ENCODE data around the gene LSMEM2.
"Not testable (repeated sequence)": the region's sequence is repeated elsewhere in the genome, so short reads cannot be mapped to it uniquely, and the experiment has no call there.

LSMEM2 gene

DNA sequence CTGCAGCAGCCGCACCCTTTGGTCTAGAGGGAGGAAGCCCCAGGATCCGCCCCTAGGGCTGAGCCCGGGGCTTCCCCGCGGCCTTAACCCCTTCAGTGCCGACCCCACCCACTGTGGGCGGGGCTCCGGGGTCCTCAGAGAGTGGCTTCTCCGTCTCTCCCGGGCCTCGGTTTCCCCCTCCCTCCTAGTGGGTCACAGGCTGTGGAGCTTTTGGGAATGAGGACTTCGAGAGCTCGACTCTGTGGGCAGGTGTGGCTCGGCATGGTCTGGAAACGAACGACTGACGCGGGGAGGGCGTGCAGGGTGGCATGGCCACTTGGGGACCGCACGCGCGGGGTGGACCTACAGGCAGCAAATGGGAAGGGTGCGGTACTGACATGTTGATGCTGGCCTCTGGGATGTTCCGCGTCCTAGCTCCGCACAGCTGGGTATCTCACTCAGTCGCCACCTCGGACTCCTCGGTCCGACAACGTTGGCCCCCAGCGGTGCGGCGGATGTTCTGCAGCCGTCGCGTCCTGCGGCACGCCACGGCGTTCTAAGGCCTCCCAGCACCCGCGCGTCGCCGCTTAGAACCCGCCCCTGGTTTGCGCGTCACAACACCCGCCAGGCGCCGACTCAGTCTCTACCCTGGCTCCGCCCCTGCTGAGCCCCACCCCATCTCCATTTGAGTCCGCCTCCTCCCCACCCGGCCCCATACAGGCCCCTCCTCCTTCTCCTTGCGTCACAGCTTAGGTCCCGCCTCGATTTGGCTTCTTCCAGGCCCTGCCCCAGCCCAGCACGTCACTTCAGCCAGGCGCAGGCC is 20.1 kb downstream of the LSMEM2 start, which contains the start of the genes HYAL3 and NAA80:
HYAL3 (minus strand) TSS at position 570 of the 802 bp plus-strand sequence. CDS start 3,803 bp downstream, outside the sequence.
NAA80 (minus strand) TSS at position 570 of the 802 bp plus-strand sequence. CDS start 1,942 bp downstream, outside the sequence.
- peak; percentile 98 for DNase-seq (ENCODE audit: low read depth)

DNA sequence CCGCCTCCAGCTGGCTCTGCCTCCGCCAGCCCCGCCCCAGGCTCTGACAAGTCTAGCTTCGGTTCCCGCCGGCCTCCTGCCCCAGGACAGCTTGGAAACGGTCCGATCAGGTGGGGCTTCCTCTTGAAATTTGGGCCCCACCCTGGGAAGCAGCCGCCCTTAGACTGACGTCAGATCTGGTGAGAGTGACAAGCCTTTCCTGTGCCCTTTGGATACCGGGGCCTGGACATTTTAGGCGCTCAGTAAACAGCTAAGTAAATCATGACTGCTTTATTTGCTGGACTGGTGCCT is 20.7 kb downstream of the LSMEM2 start:
- DNase-seq (ENCODE audit: low read depth): no peak

GRCh38 chr3:50299929-50300680 is 21.2 kb downstream of the LSMEM2 start:
- DNase-seq (ENCODE audit: low read depth): no peak

- DNase-seq (ENCODE audit: low read depth): no peak
These were observed 21.9 kb downstream of the LSMEM2 start for GRCh38 chr3:50300681-50301254.

GRCh38 chr3:50302095-50303012 is 23.5 kb downstream of the LSMEM2 start:
- DNase-seq (ENCODE audit: low read depth): no peak

- no peak for DNase-seq (ENCODE audit: low read depth)
These were observed 24.3 kb downstream of the LSMEM2 start, which contains the start of gene HYAL1 for GRCh38 chr3:50303013-50303815. Gene HYAL1 (minus strand): TSS chr3:50303574. CDS start chr3:50302956, 618 bp downstream.

- DNase-seq (ENCODE audit: low read depth): no peak
These were observed 25.7 kb downstream of the LSMEM2 start for GRCh38 chr3:50304601-50305000.

DNA sequence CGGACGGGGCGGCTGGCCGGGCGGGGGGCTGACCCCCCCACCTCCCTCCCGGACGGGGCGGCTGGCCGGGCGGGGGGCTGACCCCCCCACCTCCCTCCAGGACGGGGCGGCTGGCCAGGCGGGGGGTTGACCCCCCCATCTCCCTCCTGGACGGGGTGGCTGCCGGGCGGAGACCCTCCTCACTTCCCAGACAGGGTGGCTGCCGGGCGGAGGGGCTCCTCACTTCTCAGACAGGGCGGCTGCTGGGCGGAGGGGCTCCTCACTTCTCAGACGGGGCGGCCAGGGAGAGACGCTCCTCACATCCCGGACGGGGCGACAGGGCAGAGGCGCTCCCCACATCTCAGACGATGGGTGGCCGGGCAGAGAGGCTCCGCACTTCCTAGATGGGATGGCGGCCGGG is 33.2 kb downstream of the LSMEM2 start:
- DNase-seq (ENCODE audit: low read depth): not testable (repeated sequence)

- no peak for DNase-seq (ENCODE audit: low read depth)
These were observed 35.5 kb downstream of the LSMEM2 start for GRCh38 chr3:50314342-50314741.

DNA sequence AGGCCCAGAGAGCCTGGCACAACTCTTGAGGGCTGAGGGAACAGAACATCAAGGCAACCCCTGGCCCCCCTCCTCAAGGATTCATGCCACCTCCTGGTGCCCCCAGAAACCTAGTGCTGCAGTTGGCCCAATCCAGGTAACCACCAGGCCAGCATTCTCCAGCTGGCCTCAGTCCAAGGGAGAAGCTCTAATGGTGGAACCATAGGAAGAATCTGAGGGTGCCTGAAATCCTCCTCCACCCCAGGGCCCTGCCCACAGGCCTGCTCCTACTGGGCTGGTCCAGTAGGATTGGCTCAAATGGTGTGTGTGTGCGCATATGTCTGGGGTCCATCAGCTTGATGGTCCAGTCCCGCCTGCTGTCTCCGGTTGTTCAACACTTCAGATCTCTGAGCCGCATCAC is 35.9 kb downstream of the LSMEM2 start:
- DNase-seq (ENCODE audit: low read depth): no peak

DNA sequence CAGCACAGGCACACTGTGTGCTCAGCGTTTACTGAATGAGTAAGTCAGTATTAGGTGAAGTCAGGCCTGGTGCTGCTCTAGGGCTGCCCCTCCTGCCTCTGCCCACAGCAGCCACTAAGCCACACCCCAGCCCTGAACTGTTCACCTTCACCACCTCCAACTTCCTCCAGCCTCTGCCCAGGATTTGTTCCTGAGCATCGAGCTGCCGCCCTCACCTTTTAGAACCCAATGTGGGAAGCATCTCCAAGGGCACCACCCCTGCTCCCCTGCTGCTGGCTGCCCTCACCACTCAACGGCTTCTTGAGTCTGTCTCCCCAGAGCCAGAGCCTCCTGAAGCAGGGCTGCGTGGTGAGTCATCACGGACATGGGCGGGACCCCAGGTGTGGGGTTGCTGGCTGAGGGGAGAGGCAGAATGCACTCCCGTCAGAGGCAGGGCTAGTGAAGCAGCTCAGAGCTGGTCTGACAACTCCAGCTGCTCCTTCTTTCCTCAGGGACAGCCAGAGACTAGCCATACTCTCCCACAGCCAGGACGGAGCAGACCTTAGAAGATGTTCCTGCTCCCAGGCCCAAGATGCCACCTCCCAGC is 37.9 kb downstream of the LSMEM2 start:
- DNase-seq (ENCODE audit: low read depth): peak; percentile 51

- no peak for DNase-seq (ENCODE audit: low read depth)
These were observed 38.4 kb downstream of the LSMEM2 start for GRCh38 chr3:50317300-50317699.

DNA sequence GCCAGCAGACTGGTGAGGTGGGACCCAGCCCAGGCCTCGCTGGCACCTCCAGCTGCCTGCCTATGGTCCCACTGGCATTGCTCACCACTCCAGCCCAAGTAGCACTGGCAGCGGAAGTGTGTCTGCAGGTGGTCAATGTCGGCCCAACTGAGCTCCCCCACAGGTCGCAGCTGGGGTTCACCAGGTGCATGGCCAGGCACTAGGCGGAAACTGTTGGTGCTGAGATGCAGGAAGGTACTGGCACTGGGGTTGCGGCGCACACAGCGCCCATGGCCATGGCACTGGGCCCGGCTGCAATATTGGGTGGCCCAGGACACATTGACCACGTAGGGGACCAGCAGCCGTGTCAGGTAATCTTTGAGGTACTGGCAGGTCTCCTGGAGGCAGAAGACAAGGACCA is 39.3 kb downstream of the LSMEM2 start:
- DNase-seq (ENCODE audit: low read depth): no peak

GRCh38 chr3:50318615-50319014 is 39.7 kb downstream of the LSMEM2 start:
- DNase-seq (ENCODE audit: low read depth): no peak

- DNase-seq (ENCODE audit: low read depth): no peak
These were observed 40.5 kb downstream of the LSMEM2 start for GRCh38 chr3:50319181-50319893.

- no peak for DNase-seq (ENCODE audit: low read depth)
These were observed 41.2 kb downstream of the LSMEM2 start for GRCh38 chr3:50319894-50320625.

GRCh38 chr3:50320853-50321335 is 42.0 kb downstream of the LSMEM2 start:
- peak; percentile 22 for DNase-seq (ENCODE audit: low read depth)

DNA sequence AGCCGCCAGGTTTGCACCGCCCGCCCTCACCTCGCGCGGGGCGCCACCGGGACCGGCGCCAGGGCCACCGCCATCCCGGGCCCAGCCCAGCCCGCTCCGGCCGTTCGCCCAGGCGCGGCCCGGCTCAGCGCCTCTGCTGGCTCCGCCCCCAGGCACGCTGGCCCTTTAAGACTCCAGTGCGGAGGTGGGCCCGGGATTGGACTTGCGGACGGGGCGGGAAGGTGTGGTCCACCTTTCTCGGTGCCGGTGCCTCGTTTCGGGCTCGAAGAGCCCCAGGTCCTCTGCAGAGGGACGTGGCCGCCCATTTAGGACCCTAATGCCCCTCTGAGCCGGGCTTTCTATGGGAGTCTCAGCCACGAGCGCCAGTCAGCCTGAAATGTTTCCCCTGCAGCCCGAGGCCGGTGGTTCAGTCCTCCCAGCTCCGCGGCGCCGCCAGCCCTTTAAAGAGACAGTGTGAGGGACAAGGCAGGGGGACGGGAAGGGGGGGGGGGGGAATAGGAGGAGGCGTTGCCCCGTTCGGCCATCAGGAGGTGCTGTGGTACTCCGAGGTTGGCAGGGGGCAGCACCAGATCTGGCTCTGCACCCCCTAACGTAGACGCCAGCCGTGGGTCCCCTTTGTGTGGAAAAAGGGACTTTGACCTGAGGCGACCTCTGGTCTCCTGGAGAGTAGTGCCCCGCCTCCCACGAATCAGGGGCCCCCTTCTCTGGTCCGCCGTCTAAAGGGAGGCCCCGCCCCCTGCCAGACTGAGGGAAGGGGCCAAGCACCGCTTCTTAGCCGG is 42.6 kb downstream of the LSMEM2 start:
- peak; percentile 57 for DNase-seq (ENCODE audit: low read depth)

All from stimulated activated CD8-positive, alpha-beta memory T cell treated with anti-CD3 and anti-CD28 coated beads, Interleukin-15, amount 100 ng/mL, for 1 hour (primary cell).